Measurements from ENCODE around the gene SGMS2. TPM values are rescaled to one million over a fixed set of nuclear protein-coding genes. Genes with fewer than 3 reads are reported as not detected.

Gene SGMS2
- total RNA-seq, 1 donor from 2014 or later, result 25.8 TPM

GRCh38 chr4:107818301-107818910, 6.3 kb upstream of the SGMS2 start:
- H3K36me3 Mint-ChIP-seq, result no peaks in the 10 kb centered on the region
- no peak for TF ChIP-seq CTCF (conservative IDR thresholded peaks at IDR 0.05)
- H3K9me3 Mint-ChIP-seq, result no peaks in the 10 kb centered on the region
- H3K4me1 Mint-ChIP-seq (ENCODE audit: unreplicated experiment), result peaks cover 8% of the 10 kb centered on the region
- peaks cover under 1% of the 10 kb centered on the region for H3K27me3 Mint-ChIP-seq
- no peak overlapping the region for H3K4me3 Mint-ChIP-seq
- peak overlapping the region; percentile 57 for H3K27ac Mint-ChIP-seq
- no peak for DNase-seq (ENCODE audit: extremely low spot score, unreplicated experiment)

- H3K4me1 Mint-ChIP-seq (ENCODE audit: unreplicated experiment), result peaks cover 12% of the 10 kb centered on the region
- peak overlapping the region; percentile 98 for H3K4me3 Mint-ChIP-seq
- peaks cover 20% of the 10 kb centered on the region for H3K27me3 Mint-ChIP-seq
- H3K36me3 Mint-ChIP-seq, result no peaks in the 10 kb centered on the region
- H3K27ac Mint-ChIP-seq, result peak overlapping the region; percentile 100
- no peak for TF ChIP-seq CTCF (conservative IDR thresholded peaks at IDR 0.05)
- no peaks in the 10 kb centered on the region for H3K9me3 Mint-ChIP-seq
- DNase-seq (ENCODE audit: extremely low spot score, unreplicated experiment), result no peak
These were observed 822 bp upstream of the SGMS2 start for GRCh38 chr4:107823870-107824349.

DNA sequence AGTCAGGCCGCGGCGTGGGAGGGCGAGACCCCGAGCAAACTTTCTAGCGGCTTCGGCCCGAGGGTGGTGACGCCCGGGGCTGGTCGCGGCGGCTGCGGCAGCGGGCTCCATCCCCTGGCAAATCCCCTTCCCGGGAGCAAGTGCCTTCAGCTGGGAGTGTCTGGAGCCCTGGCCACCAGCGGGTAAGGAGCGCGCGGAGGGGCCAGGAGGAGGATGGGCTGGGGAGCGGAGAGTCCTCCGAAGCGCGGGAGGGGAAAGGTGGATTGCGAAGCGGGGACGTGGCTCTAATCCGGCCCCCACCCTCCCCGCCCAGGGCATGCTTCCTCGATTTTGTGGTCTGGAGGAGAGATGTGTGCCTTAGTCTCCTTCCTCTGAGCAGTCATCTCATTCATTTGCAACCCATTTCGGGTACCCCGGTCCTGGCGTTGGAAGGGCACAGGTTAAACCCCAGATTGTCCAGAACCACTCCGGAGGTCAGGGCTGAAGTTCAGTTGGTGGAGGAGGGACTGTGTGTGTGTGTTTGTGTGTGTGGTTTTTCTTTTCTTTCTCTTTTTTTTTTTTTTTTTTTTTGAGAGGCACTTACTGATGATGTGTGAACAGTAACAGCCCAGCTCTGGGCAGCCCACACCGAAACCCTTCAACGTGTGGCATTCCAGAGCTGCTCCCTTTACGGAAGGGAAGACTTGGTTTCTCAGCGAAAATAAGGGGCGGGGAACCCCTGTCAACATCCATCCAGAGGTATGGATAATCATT, 516 bp downstream of the SGMS2 start:
- Mint-ChIP-seq H3K9me3 (no peaks in the 10 kb centered on the region), H3K36me3 (peaks cover 4% of the 10 kb centered on the region), H3K4me1 (ENCODE audit: unreplicated experiment) (peaks cover 12% of the 10 kb centered on the region), H3K27ac (peak overlapping the region; percentile 100), H3K27me3 (peaks cover 20% of the 10 kb centered on the region), H3K4me3 (peak overlapping the region; percentile 94)
- DNase-seq (ENCODE audit: extremely low spot score, unreplicated experiment), result peak; percentile 73
- no peak for TF ChIP-seq CTCF (conservative IDR thresholded peaks at IDR 0.05)

- H3K36me3 Mint-ChIP-seq, result peaks cover 4% of the 10 kb centered on the region
- H3K4me3 Mint-ChIP-seq, result peak overlapping the region; percentile 94
- DNase-seq (ENCODE audit: extremely low spot score, unreplicated experiment), result no peak
- no peaks in the 10 kb centered on the region for H3K9me3 Mint-ChIP-seq
- peaks cover 12% of the 10 kb centered on the region for H3K4me1 Mint-ChIP-seq (ENCODE audit: unreplicated experiment)
- no peak for TF ChIP-seq CTCF (conservative IDR thresholded peaks at IDR 0.05)
- H3K27ac Mint-ChIP-seq, result peak overlapping the region; percentile 100
- H3K27me3 Mint-ChIP-seq, result peaks cover 20% of the 10 kb centered on the region
These were observed 1.8 kb downstream of the SGMS2 start for GRCh38 chr4:107826421-107826980.

DNA sequence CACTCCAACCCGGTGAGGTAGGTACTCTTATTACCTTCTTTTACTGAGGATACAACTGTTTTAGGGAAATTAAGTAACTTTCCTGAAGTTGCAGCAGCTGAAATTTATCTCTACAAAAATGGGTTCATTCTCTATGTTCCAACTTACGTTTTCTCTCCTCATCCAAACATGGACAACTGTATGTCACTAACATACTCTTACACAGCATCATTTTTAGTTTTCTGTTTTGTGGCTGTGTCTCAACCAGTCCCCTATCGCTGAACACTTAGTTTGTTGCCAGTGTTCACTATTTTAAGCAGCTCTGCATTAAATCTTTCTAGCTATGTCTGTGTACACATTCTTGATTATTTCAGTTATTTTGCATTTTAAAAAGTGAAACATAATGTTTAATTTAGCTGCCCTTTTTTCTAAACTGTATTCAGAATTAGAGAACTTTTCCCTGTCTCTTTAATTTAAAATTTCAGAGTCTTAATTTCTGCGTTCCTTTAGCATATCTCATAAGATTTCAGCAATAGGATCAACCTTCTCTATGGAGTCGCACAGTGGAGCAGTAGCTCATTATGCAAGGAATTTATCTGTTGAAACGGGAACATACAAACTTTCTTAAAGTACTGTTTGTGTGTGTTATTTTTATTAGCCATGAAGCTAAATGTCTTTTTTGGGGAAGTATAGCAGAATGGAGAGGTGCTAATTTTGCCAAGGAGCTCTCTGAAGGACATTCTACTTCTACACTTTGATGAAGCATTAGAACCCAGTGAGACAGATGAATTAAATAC, 3.8 kb downstream of the SGMS2 start:
- no peaks in the 10 kb centered on the region for H3K9me3 Mint-ChIP-seq
- peaks cover 11% of the 10 kb centered on the region for H3K4me1 Mint-ChIP-seq (ENCODE audit: unreplicated experiment)
- H3K27ac Mint-ChIP-seq, result no peak overlapping the region
- H3K4me3 Mint-ChIP-seq, result peak overlapping the region; percentile 2
- peaks cover 19% of the 10 kb centered on the region for H3K27me3 Mint-ChIP-seq
- no peak for DNase-seq (ENCODE audit: extremely low spot score, unreplicated experiment)
- TF ChIP-seq CTCF (conservative IDR thresholded peaks at IDR 0.05), result no peak
- H3K36me3 Mint-ChIP-seq, result peaks cover 4% of the 10 kb centered on the region
